Measurements from ENCODE around the gene GNAI3. TPM values are rescaled to one million over a fixed set of nuclear protein-coding genes. Genes with fewer than 3 reads are reported as not detected.

GNAI3 gene
- total and polyA plus RNA-seq, 2 of the 8 experiments (the other 6 are each of a cell fraction or from before 2014, with no cell fraction given): 4.0 to 9.8 TPM

DNA sequence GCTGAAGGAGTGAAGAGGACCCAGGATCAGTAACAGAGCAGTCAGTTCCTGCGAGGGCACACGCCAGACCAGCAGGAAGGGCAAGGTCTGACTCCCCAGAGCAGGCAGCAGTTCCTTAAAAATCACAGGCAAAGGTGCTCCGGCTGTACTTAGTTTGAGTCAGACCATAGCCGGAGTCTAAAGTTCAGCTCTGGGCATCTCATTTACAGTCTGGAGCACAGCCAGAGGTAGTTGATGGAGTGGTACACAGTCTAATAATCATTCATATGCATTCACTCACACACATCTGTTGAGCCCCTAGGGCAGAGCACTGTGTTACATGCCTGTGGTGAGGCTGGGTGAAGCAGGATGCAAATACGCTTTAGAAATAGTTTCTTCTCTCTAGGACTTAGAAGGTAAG, 31.5 kb upstream of the GNAI3 start:
- Histone ChIP-seq H4K20me1 (replicated peaks in 1 of 2; ENCODE audit: control insufficient read depth in 1 of 2, insufficient read depth in 2 of 2, low read length in 2 of 2) (no peaks in the 10 kb centered on the region), H3K4me2 (ENCODE audit: insufficient read depth in 1 of 2, low read depth in 2 of 2, low read length in 2 of 2) (no peak overlapping the region), H2BK12ac (ENCODE audit: low read depth, low read length) (no peak overlapping the region), H4K5ac (ENCODE audit: insufficient read length, low read depth, low read length) (no peak overlapping the region), H3K36me3 (ENCODE audit: control insufficient read depth in 2 of 4, insufficient read depth in 4 of 4, low read length in 3 of 4) (no peaks in the 10 kb centered on the region), H3K18ac (ENCODE audit: extremely low read depth, low read length) (no peak overlapping the region), H3K79me2 (ENCODE audit: control insufficient read depth in 1 of 2, insufficient read depth in 2 of 2, low read length in 2 of 2) (no peaks in the 10 kb centered on the region), H3K27ac (ENCODE audit: low read depth, low read length) (no peak overlapping the region), H4K91ac (replicated peaks; ENCODE audit: insufficient read length, low read length) (no peak overlapping the region), H2BK120ac (replicated peaks; ENCODE audit: low read depth, low read length) (no peak overlapping the region), H3K79me1 (ENCODE audit: low read depth, low read length) (no peaks in the 10 kb centered on the region), H3K56ac (replicated peaks; ENCODE audit: insufficient read length, low read depth, low read length) (no peak overlapping the region), H2AK5ac (ENCODE audit: low read depth, low read length) (no peak overlapping the region), H3K9me3 (ENCODE audit: insufficient read depth in 2 of 2, low read depth in 1 of 2, low read length in 1 of 2) (no peaks in the 10 kb centered on the region), H2BK20ac (ENCODE audit: low read length) (no peak overlapping the region), H3K4me1 (replicated peaks in 1 of 4; ENCODE audit: control insufficient read depth in 3 of 4, insufficient read depth in 4 of 4, low read length in 3 of 4) (no peaks in the 10 kb centered on the region), H2AFZ (ENCODE audit: low read length) (no peak overlapping the region), H3K27me3 (replicated peaks in 1 of 4; ENCODE audit: control insufficient read depth in 3 of 4, extremely low read depth in 1 of 4, insufficient read depth in 3 of 4, low read length in 3 of 4) (0 out of 7 replicates have a peak, but pooled peaks cover 0 to 2% (median 0%) of the 10 kb centered on the region in 4 experiments), H3K23ac (ENCODE audit: insufficient read length) (no peak overlapping the region), H2BK5ac (ENCODE audit: low read depth, low read length) (no peak overlapping the region), H3K9ac (replicated peaks in 1 of 4; ENCODE audit: extremely low read depth in 1 of 4, low read depth in 3 of 4, low read length in 3 of 4) (no peak overlapping the region), H3K23me2 (ENCODE audit: low read depth, low read length) (no peaks in the 10 kb centered on the region), H3K14ac (ENCODE audit: insufficient read length) (no peak overlapping the region), H3K4me3 (ENCODE audit: extremely low read depth in 1 of 4, insufficient read depth in 2 of 4, low read depth in 3 of 4, low read length in 4 of 4) (no peak overlapping the region), H3K4ac (replicated peaks; ENCODE audit: insufficient read length, low read depth, low read length) (no peak overlapping the region), H2BK15ac (ENCODE audit: low read length) (no peak overlapping the region), H4K8ac (ENCODE audit: extremely low read depth, insufficient read depth, low read length) (no peak overlapping the region)
- 93% methylated on average over 5 of the region's 5 CpGs; no CpG with 5 or more reads in 1 of the 2 experiments for WGBS, 2 experiments (ENCODE audit: extremely low coverage in 1 of 2, insufficient coverage in 1 of 2, insufficient read length in 1 of 2, insufficient replicate concordance in 2 of 2, low coverage in 1 of 2, low lambda C conversion rate in 2 of 2, missing lambda C conversion rate in 1 of 2)
- DNase-seq (ENCODE audit: low read depth in 1 of 2, low spot score in 2 of 2): no peak
- ChIA-PET CTCF (ENCODE audit: partially characterized antibody) (interaction anchor here (0.8 to 43.7 kb wide), 3 partner anchors 17 to 192 kb away, joined by 3 to 1755 read pairs (median 666); partner anchors contain the start of genes ATXN7L2, CYB561D1 and GPR61), POLR2A (ENCODE audit: partially characterized antibody) (no interaction called here)
- FAIRE-seq: no peak
- TF ChIP-seq NANOG (IDR thresholded peaks at IDR 0.05; ENCODE audit: insufficient read depth, low read depth, low read length, poor library complexity, severe bottlenecking): no peak
- TF ChIP-seq POLR2A (IDR thresholded peaks at IDR 0.05; ENCODE audit: control extremely low read depth in 1 of 2, low read depth in 2 of 2, low read length in 2 of 2): no peak
- TF ChIP-seq GABPA (IDR thresholded peaks at IDR 0.05; ENCODE audit: borderline replicate concordance, insufficient read depth, low read length): no peak
- TF ChIP-seq RFX5 (IDR thresholded peaks at IDR 0.05; ENCODE audit: borderline replicate concordance, low read depth, low read length): no peak
- no peak for TF ChIP-seq EP300 (IDR thresholded peaks at IDR 0.05; ENCODE audit: borderline replicate concordance in 1 of 2, low read depth in 2 of 2, low read length in 2 of 2)
- TF ChIP-seq, protein P1, sequence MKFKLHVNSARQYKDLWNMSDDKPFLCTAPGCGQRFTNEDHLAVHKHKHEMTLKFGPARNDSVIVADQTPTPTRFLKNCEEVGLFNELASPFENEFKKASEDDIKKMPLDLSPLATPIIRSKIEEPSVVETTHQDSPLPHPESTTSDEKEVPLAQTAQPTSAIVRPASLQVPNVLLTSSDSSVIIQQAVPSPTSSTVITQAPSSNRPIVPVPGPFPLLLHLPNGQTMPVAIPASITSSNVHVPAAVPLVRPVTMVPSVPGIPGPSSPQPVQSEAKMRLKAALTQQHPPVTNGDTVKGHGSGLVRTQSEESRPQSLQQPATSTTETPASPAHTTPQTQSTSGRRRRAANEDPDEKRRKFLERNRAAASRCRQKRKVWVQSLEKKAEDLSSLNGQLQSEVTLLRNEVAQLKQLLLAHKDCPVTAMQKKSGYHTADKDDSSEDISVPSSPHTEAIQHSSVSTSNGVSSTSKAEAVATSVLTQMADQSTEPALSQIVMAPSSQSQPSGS (IDR thresholded peaks at IDR 0.05; ENCODE audit: low read length): no peak
- no peak for TF ChIP-seq RXRA (IDR thresholded peaks at IDR 0.05; ENCODE audit: insufficient read depth, low read depth, low read length)
- no peak for TF ChIP-seq RNF2 (IDR thresholded peaks at IDR 0.05; ENCODE audit: borderline replicate concordance, low read depth, low read length, missing control alignments, poor library complexity, severe bottlenecking)
- TF ChIP-seq KDM5A (IDR thresholded peaks at IDR 0.05; ENCODE audit: low read length): no peak
- TF ChIP-seq TAF1 (IDR thresholded peaks at IDR 0.05; ENCODE audit: low read depth, low read length): no peak
- no peak for TF ChIP-seq POU5F1 (IDR thresholded peaks at IDR 0.05; ENCODE audit: low read depth, low read length)
- TF ChIP-seq CHD2 (IDR thresholded peaks at IDR 0.05; ENCODE audit: low read length): no peak

Measured in H1 (cell line).